A549 treated with Hydrocortisone at 1 μM for 4 hours (cell line): Measurements from ENCODE around the gene C5orf63. TPM values are rescaled to one million over a fixed set of nuclear protein-coding genes. Genes with fewer than 3 reads are reported as not detected.

Experiments used
- total RNA-seq: library from RNA; stranded (reverse); fragments of 200-300 nt; extraction: Qiagen RNA extraction; gene quantifications from 5 replicates; pipeline ENCODE4 v1.2.3, GENCODE V29; 2022

C5orf63 gene
- 2.9 to 4.6 TPM (median 3.4 TPM) in 5 replicates for total RNA-seq

DNA sequence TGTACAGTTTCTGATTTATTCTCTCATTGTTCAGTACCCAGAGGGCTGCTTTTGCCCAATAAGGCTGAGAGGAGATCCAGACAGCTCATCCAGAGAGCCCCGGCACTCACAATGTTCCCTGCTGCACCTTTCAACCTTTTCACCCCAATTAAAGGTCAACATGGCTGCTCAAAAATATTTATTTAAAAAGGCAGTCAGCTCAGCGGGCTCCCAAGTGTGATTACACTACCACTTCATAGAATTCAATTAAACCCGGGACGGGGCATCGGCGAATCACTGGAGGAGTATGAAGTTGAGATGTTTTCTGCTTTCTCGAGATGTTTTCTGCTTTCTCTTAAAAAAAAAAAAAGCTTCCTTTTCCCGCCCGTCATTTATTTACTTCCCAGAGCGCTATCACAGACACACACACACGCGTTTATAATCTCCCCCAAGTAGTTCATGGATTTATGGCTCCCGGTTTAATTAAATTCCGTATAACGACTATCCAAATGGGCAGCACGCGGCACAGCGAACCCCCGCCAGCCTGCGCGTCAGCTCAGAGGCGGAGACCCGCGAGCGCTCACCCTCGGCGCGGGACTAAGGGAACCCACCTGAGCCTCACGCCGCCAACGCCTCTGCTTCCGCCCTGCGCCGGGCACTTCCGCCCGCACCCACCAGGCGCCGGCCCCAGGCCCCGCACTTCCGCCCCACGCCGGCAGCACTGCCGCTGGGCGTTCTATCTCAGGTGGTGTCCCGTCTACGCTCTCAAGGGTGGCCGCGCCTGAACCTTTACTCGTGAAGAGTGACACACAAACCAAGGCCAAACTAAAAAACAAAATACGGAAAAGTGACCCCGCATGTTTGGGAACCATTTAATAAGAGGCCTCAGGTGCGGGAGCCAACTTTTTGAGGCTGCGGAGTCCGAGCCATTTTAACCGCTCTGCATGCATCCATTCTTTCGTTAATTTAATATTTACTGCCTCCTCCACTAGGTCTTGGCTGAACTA lies at the start of gene C5orf63:
Gene C5orf63, minus strand, starts transcription at position 642 of the 986 bp plus-strand sequence. CDS start 14,507 bp downstream, outside the sequence.

DNA sequence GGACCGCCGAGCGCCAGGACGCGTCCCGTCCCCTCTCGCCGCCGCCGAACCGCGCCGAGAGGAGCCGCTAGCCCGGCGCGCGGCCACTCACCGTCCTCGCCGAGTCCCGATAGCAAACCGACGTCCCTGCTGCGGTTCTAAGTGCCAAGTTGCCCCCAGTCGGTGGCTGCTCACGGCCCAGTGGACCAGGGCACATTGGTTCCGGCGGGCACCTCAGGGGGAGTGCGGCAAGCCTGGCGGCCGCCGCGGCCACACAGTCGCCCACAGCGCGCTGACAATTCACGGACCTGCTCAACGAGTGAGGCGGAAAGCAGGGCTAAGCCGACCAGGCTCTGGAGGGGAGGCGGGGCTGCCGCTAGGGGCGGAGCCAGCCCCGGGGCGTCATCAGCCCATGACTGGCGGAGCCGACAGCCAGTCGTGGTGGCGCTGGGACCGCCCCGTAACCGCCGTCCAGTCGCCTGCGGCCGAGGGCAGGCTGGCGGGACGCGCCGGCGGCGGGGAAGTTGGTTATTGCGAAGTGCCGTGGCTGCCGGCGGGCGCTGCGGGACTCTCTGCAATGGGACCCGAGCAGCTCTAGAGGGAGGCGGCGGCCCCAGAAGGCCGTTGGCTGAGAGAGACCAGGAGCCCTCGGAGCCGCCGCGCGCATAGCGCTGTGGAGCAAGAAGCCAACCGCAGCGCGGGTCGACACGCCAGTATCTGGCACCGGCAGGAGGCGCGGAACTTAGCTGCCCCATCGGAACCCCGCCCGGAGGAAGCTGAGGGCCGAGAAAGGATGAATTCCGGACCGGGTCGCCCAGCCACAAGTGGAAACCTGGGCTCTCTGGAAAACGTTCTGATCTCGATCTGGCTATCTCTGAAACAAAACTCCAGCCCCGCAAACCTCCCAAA lies 42.8 kb downstream of the C5orf63 start, which contains the start of gene MARCHF3:
Gene MARCHF3, minus strand, starts transcription at position 300 of the 888 bp plus-strand sequence. CDS start 112,387 bp downstream, outside the sequence.

Other genes starting within 250 kb of the C5orf63 start
- gene MARCHF3, start 42.9 kb downstream of the C5orf63 start, total RNA-seq: 0.82 to 1.2 TPM (median 0.97 TPM) in 5 replicates
- gene MEGF10, start 217.3 kb upstream of the C5orf63 start, total RNA-seq: not detected in 5 replicates